A673 (cell line): ENCODE data around the gene SH3BP2.

Source experiments
- EZH2 ChIP-seq: fragments of 200-600 bp; sonication (generic); IDR thresholded peaks from 2 replicates; pipeline ENCODE4 v1.6.1; 2017; ENCODE audit warnings: borderline replicate concordance, low read depth, mild to moderate bottlenecking, mixed read lengths, antibody characterized with exemption, low read length; ENCODE audit not compliant: poor library complexity, severe bottlenecking
- TF ChIP-seq, protein P1 (sequence below): fragments of 300-800, 200-600 bp; sonication (generic); conservative IDR thresholded peaks from 2 replicates; pipeline ENCODE4 v1.5.1; 2017; ENCODE audit warnings: low read depth, mild to moderate bottlenecking, antibody characterized with exemption, low read length, moderate library complexity, mixed read lengths

DNA sequence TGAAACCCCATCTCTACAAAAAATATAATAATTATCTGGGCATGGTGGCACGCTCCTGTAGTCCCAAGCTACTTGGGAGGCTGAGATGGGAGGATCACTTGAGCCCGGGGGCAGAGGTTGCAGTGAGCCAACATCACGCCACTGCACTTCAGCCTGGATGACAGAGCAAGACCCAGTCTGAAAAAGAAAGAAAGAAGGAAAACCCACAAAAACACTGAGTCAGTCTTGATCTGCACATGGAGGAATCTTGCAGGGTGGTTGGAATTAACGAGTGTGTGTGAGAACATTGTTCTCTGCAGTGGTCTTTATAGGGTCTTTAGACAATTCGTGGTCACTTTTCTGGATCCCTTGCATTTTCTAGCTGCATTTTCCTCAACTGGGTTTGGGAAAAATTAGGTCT lies 74.0 kb downstream of the SH3BP2 start:
- TF ChIP-seq, protein P1, sequence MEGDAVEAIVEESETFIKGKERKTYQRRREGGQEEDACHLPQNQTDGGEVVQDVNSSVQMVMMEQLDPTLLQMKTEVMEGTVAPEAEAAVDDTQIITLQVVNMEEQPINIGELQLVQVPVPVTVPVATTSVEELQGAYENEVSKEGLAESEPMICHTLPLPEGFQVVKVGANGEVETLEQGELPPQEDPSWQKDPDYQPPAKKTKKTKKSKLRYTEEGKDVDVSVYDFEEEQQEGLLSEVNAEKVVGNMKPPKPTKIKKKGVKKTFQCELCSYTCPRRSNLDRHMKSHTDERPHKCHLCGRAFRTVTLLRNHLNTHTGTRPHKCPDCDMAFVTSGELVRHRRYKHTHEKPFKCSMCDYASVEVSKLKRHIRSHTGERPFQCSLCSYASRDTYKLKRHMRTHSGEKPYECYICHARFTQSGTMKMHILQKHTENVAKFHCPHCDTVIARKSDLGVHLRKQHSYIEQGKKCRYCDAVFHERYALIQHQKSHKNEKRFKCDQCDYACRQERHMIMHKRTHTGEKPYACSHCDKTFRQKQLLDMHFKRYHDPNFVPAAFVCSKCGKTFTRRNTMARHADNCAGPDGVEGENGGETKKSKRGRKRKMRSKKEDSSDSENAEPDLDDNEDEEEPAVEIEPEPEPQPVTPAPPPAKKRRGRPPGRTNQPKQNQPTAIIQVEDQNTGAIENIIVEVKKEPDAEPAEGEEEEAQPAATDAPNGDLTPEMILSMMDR = no peak
- no peak for TF ChIP-seq EZH2
